Anterior cingulate cortex (tissue), 58 donors: ENCODE data around the gene ZNF146.
"Not testable (repeated sequence)": the region's sequence is repeated elsewhere in the genome, so short reads cannot be mapped to it uniquely, and the experiment has no call there.

Experiments used
- DNase-seq, 58 donors: peaks; one replicate each; lab custom pipeline; 2025; lab: John Stamatoyannopoulos, UW

Gene ZNF146

GRCh38 chr19:36214386-36215275 lies at the start of gene ZNF146, which contains the start of gene ZNF565:
Gene ZNF146, plus strand, starts transcription at chr19:36215106. Its CDS starts 21,335 bp downstream, at chr19:36236441.
Gene ZNF565, minus strand, starts transcription at chr19:36214665. Its CDS starts 12,680 bp downstream, at chr19:36201985.
- peak; percentile 88 to 100 (median 98) for DNase-seq

GRCh38 chr19:36169084-36169760 lies 45.7 kb upstream of the ZNF146 start:
- DNase-seq = no peak

- no peak for DNase-seq
Observed at GRCh38 chr19:36172852-36173251, 42.1 kb upstream of the ZNF146 start.

- DNase-seq = not testable (repeated sequence)
Observed at GRCh38 chr19:36173846-36174245, 41.1 kb upstream of the ZNF146 start.

GRCh38 chr19:36179077-36179476 lies 35.8 kb upstream of the ZNF146 start:
- DNase-seq = not testable (repeated sequence)

- no peak for DNase-seq
Observed at GRCh38 chr19:36182612-36183244, 32.2 kb upstream of the ZNF146 start.

GRCh38 chr19:36183245-36183628 lies 31.7 kb upstream of the ZNF146 start:
- no peak for DNase-seq

- not testable (repeated sequence) for DNase-seq
Observed at GRCh38 chr19:36186722-36187121, 28.2 kb upstream of the ZNF146 start.

- DNase-seq = no peak
Observed at GRCh38 chr19:36196249-36196648, 18.7 kb upstream of the ZNF146 start.

GRCh38 chr19:36198119-36198518 lies 16.8 kb upstream of the ZNF146 start:
- DNase-seq = peak in 13 of 58 donors; percentile 14 to 88 (median 37)

GRCh38 chr19:36201684-36202083 lies 13.2 kb upstream of the ZNF146 start:
- DNase-seq = no peak

- no peak for DNase-seq
Observed at GRCh38 chr19:36203293-36203692, 11.6 kb upstream of the ZNF146 start.

- no peak for DNase-seq
Observed at GRCh38 chr19:36207605-36208252, 7.2 kb upstream of the ZNF146 start.

- DNase-seq = peak in 2 of 58 donors; percentile 10 to 13
Observed at GRCh38 chr19:36209372-36209771, 5.5 kb upstream of the ZNF146 start.

GRCh38 chr19:36210497-36210896 lies 4.4 kb upstream of the ZNF146 start:
- no peak for DNase-seq

GRCh38 chr19:36212895-36213294 lies 2.0 kb upstream of the ZNF146 start:
- no peak for DNase-seq

- no peak for DNase-seq
Observed at GRCh38 chr19:36215276-36216123, 594 bp downstream of the ZNF146 start.

GRCh38 chr19:36221474-36221873 lies 6.6 kb downstream of the ZNF146 start:
- DNase-seq = no peak

GRCh38 chr19:36222503-36222902 lies 7.6 kb downstream of the ZNF146 start:
- no peak for DNase-seq
